Ramos (cell line): ENCODE results near the gene SLC43A2.
"Not testable (repeated sequence)": the region's sequence is repeated elsewhere in the genome, so short reads cannot be mapped to it uniquely, and the experiment has no call there.

Source experiments
- in situ Hi-C: fragments of 300-500 bp; cut with MboI; formaldehyde crosslinking; loops from one replicate; pipeline ENCODE4 v1.14.3; 2022; ENCODE audit warnings: low sequenced_read_pairs; ENCODE audit not compliant: unreplicated experiment

The SLC43A2 gene

GRCh38 chr17:1627982-1628855 is at the start of gene SLC43A2:
TSS of gene SLC43A2 (minus strand) at chr17:1628834. CDS start at chr17:1627874, 960 bp downstream.
- in situ Hi-C loops, result loop anchor here (5.0 kb wide), 1 partner anchor 51 kb away; no protein-coding TSS in a partner anchor

GRCh38 chr17:1676401-1676800 is 47.8 kb upstream of the SLC43A2 start:
- in situ Hi-C loops, result no loop called here

- in situ Hi-C loops, result no loop called here
Measured at GRCh38 chr17:1673041-1673785, 44.6 kb upstream of the SLC43A2 start.

GRCh38 chr17:1663934-1664333 is 35.3 kb upstream of the SLC43A2 start:
- in situ Hi-C loops, result not testable (repeated sequence)

- in situ Hi-C loops, result no loop called here
Measured at GRCh38 chr17:1661045-1661444, 32.4 kb upstream of the SLC43A2 start.

GRCh38 chr17:1658100-1658499 is 29.5 kb upstream of the SLC43A2 start:
- in situ Hi-C loops, result no loop called here

- in situ Hi-C loops, result no loop called here
Measured at GRCh38 chr17:1653735-1654134, 25.1 kb upstream of the SLC43A2 start.

- in situ Hi-C loops, result not testable (repeated sequence)
Measured at GRCh38 chr17:1652794-1653193, 24.2 kb upstream of the SLC43A2 start.

GRCh38 chr17:1651559-1651844 is 22.9 kb upstream of the SLC43A2 start:
- in situ Hi-C loops, result no loop called here

- in situ Hi-C loops, result no loop called here
Measured at GRCh38 chr17:1650731-1651558, 22.3 kb upstream of the SLC43A2 start.

- in situ Hi-C loops, result no loop called here
Measured at GRCh38 chr17:1649844-1650501, 21.3 kb upstream of the SLC43A2 start, which contains the start of gene RILP. TSS of gene RILP (minus strand) at chr17:1649866. CDS start at chr17:1649804, 62 bp downstream.

- in situ Hi-C loops, result no loop called here
Measured at GRCh38 chr17:1648963-1649843, 20.6 kb upstream of the SLC43A2 start.

- in situ Hi-C loops, result no loop called here
Measured at GRCh38 chr17:1648173-1648962, 19.7 kb upstream of the SLC43A2 start.

- in situ Hi-C loops, result no loop called here
Measured at GRCh38 chr17:1647802-1648171, 19.2 kb upstream of the SLC43A2 start.

GRCh38 chr17:1646199-1646875 is 17.7 kb upstream of the SLC43A2 start:
- in situ Hi-C loops, result no loop called here

GRCh38 chr17:1645207-1646171 is 16.9 kb upstream of the SLC43A2 start, which contains the start of gene SCARF1:
TSS of gene SCARF1 (minus strand) at chr17:1645732. CDS start at chr17:1645697, 35 bp downstream.
- in situ Hi-C loops, result no loop called here
